Calu3 (cell line): Measurements from ENCODE around the gene HCN2. TPM values are rescaled to one million over a fixed set of nuclear protein-coding genes. Genes with fewer than 3 reads are reported as not detected.

Experiments used
- BruUV-seq: library from RNA; stranded (reverse); fragments of 400-500 nt; replicated peaks from 2 replicates; lab custom pipeline; 2021; lab: Mats Ljungman, UMichigan
- CTCF ChIA-PET: fragments of 300-600 bp; sonication (Branson Sonifier 250); formaldehyde crosslinking; loops from one replicate; lab custom pipeline; 2022; ENCODE audit warnings: antibody characterized with exemption; lab: Charles Lee
- DNase-seq: peaks from one replicate; pipeline ENCODE4 v3.0.0; 2022
- H3K27ac Mint-ChIP-seq: one replicate; pipeline ENCODE4 v1.8.0; 2022; ENCODE audit warnings: mixed read lengths; ENCODE audit not compliant: unreplicated experiment
- H3K27me3 Mint-ChIP-seq: one replicate; pipeline ENCODE4 v1.8.0; 2022; ENCODE audit warnings: mixed read lengths; ENCODE audit not compliant: unreplicated experiment
- H3K36me3 Mint-ChIP-seq: one replicate; pipeline ENCODE4 v1.8.0; 2022; ENCODE audit warnings: mild to moderate bottlenecking, moderate library complexity, mixed read lengths; ENCODE audit not compliant: insufficient read depth, unreplicated experiment
- H3K4me1 Mint-ChIP-seq: one replicate; pipeline ENCODE4 v1.8.0; 2022; ENCODE audit warnings: mild to moderate bottlenecking, low read depth, mixed read lengths; ENCODE audit not compliant: unreplicated experiment
- H3K4me3 Mint-ChIP-seq: one replicate; pipeline ENCODE4 v1.8.0; 2022; ENCODE audit warnings: mild to moderate bottlenecking, low read depth, moderate library complexity, mixed read lengths; ENCODE audit not compliant: unreplicated experiment
- H3K9me3 Mint-ChIP-seq: one replicate; pipeline ENCODE4 v1.8.0; 2022; ENCODE audit warnings: low read depth, mixed read lengths; ENCODE audit not compliant: unreplicated experiment
- CTCF ChIP-seq: fragments of 200-600 bp; IDR thresholded peaks from one replicate; pipeline ENCODE4 v1.8.0; 2022; ENCODE audit warnings: antibody characterized with exemption; ENCODE audit not compliant: unreplicated experiment
- intact Hi-C: fragments of 100-400 bp; cut with micrococcal nuclease; formaldehyde crosslinking; loops from one replicate; pipeline ENCODE4 v1.10.0; 2022; ENCODE audit not compliant: unreplicated experiment
- total RNA-seq: library from RNA; stranded (reverse); gene quantifications from 2 replicates; pipeline ENCODE4 v1.2.3, GENCODE V29; 2022

HCN2 gene
- total RNA-seq, 1 experiment from 2014 or later, result 0.09 TPM

DNA sequence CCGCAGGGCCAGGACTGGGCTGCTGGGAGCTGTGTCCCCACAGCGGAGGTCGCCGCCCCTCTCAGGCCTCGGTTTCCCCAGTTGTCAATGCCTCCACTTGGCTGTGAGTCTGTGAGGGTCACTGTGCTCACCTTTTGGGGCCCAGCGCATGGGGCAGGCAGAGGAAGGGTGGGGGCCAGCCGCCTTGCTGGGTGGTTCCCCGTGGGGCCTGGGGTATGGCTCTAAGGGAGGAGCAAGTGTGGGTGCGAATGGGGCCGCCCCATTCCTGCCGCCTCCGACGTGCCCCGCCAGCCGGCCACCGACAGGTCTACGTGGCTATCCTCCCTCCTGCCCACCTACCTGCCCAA lies 49.2 kb downstream of the HCN2 start:
- H3K4me3 Mint-ChIP-seq, result peak overlapping the region; percentile 92
- no peaks in the 10 kb centered on the region for H3K9me3 Mint-ChIP-seq
- CTCF ChIA-PET, result no interaction called here
- H3K27ac Mint-ChIP-seq, result peak overlapping the region; percentile 29
- TF ChIP-seq CTCF, result no peak
- DNase-seq, result no peak
- H3K27me3 Mint-ChIP-seq, result peaks cover 12% of the 10 kb centered on the region
- BruUV-seq, result no TSS peak
- H3K4me1 Mint-ChIP-seq, result peaks cover 10% of the 10 kb centered on the region
- intact Hi-C loops, result no loop called here
- peaks cover 17% of the 10 kb centered on the region for H3K36me3 Mint-ChIP-seq

DNA sequence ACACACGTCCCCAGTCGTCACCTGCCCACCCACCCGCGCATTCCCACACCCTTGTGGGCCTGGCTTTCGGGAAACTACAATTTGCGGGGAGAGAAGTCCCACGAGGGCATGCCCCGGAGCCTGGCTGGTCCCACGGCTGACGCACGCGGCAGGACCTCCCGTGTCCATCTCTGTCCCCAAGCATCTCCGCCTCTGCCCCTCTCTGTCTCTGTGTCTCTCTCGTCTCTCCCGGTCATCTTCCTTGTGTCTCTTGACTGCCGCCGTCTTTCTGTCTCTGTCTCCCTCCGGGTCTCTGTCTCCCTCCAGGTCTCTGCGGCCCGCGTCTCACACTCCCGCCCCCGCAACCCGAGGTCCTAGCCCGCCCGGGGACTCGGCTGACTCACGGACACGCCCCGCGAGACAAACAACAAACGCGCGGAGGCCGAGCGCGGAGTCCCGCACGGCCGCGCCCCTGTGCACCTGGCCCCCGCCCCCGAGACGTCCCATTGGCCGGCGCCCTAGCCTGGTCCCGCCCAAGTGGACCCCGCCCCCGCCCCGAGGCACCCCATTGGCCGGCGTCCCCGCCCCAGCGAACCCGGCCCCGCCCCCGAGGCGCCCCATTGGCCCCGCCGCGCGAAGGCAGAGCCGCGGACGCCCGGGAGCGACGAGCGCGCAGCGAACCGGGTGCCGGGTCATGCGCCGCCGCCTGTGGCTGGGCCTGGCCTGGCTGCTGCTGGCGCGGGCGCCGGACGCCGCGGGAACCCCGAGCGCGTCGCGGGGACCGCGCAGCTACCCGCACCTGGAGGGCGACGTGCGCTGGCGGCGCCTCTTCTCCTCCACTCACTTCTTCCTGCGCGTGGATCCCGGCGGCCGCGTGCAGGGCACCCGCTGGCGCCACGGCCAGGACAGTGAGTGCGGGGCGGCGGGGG lies 49.8 kb downstream of the HCN2 start, which contains the start of gene FGF22:
FGF22 (plus strand) TSS at position 627 of the 908 bp plus-strand sequence; CDS start at position 674, 47 bp downstream.
- CTCF ChIA-PET, result no interaction called here
- H3K9me3 Mint-ChIP-seq, result no peaks in the 10 kb centered on the region
- no peak for TF ChIP-seq CTCF
- no TSS peak for BruUV-seq
- peaks cover 12% of the 10 kb centered on the region for H3K27me3 Mint-ChIP-seq
- H3K27ac Mint-ChIP-seq, result peak within 1 kb of the TSS; percentile 29
- H3K36me3 Mint-ChIP-seq, result peaks cover 11% of the 10 kb centered on the region
- H3K4me3 Mint-ChIP-seq, result peak within 1 kb of the TSS; percentile 92
- H3K4me1 Mint-ChIP-seq, result peaks cover 10% of the 10 kb centered on the region
- DNase-seq, result peak; percentile 90
- intact Hi-C loops, result no loop called here

DNA sequence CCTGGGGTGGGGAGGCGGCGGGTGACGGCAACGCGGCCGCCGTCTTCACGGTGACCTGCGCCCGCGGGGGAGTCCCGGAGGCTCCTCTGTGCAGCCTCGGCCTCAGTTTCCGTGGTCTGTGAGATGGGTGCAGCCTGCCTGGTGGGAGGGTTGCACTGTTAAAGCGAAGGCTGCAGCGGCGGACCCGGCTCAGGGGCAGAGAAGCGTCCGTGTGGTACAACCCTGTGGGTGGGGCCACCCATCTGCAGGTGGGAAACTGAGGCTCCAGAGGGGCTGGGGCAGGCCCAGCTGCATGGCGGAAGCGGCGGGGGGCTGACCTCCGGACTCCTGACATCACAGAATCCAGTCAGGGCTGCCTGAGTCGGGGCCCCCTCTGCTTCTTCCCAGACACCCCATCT lies 50.5 kb downstream of the HCN2 start:
- CTCF ChIA-PET, result no interaction called here
- H3K4me3 Mint-ChIP-seq, result peak overlapping the region; percentile 92
- peaks cover 18% of the 10 kb centered on the region for H3K36me3 Mint-ChIP-seq

DNA sequence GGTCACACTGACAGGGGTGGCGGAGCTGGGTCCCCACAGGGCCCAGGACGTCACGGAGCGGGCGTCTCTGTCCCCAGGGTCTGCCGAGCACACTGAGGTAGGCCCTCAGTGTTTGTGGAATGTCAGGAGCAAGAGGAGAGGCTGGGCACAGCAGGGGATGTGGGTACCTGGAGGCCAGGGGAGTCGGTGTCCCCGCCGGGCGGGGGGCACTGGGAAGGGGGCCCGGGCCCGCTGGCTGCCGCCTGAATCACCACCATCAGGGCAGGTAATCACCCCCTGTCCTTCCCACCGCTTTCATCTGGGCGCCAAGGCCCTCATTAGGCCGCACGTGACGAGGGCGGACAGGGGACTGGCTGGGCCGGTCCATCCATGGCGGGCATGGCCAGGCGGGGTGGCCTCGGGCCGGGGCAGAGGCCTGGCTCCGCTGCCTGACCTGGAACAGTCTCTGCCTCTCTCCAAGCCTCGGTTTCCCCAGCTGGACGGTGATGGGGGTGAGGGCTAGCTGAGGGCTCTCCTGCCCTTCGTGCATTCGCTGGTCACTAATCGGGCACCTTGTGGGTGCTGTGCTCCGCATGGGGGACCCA lies 51.0 kb downstream of the HCN2 start:
- no peak for TF ChIP-seq CTCF
- intact Hi-C loops, result no loop called here
- no peak overlapping the region for H3K4me3 Mint-ChIP-seq
- peaks cover 20% of the 10 kb centered on the region for H3K36me3 Mint-ChIP-seq
- H3K27ac Mint-ChIP-seq, result no peak overlapping the region
- no peak for DNase-seq
- BruUV-seq, result no TSS peak
- H3K27me3 Mint-ChIP-seq, result peaks cover 12% of the 10 kb centered on the region
- CTCF ChIA-PET, result no interaction called here
- H3K4me1 Mint-ChIP-seq, result peaks cover 10% of the 10 kb centered on the region
- H3K9me3 Mint-ChIP-seq, result no peaks in the 10 kb centered on the region

More for the DNA sequence above, 50.5 kb downstream of the HCN2 start:
- Mint-ChIP-seq H3K4me1 (peaks cover 10% of the 10 kb centered on the region), H3K9me3 (no peaks in the 10 kb centered on the region), H3K27me3 (peaks cover 12% of the 10 kb centered on the region), H3K27ac (no peak overlapping the region)
- DNase-seq, result no peak
- no peak for TF ChIP-seq CTCF
- BruUV-seq, result no TSS peak
- intact Hi-C loops, result no loop called here
